Thymus (tissue), 11 donors: ENCODE results near the gene KCNH8. TPM values are rescaled to one million over a fixed set of nuclear protein-coding genes. Genes with fewer than 3 reads are reported as not detected.
"Not testable (repeated sequence)": the region's sequence is repeated elsewhere in the genome, so short reads cannot be mapped to it uniquely, and the experiment has no call there.

Experiments
- DNase-seq, 9 donors: peaks; one replicate each; pipeline ENCODE4 v3.0.0-alpha.2; 2013; ENCODE audit warnings: low spot score in 9 of 9, low read depth in 6 of 9, missing footprints in 1 of 9
- H3K27ac ChIP-seq, 2 donors: one replicate each; pipeline ENCODE4 v1.5.1; 2013; ENCODE audit warnings: control low read depth in 1 of 2, low read depth in 1 of 2, low read length in 1 of 2, mild to moderate bottlenecking in 1 of 2, moderate library complexity in 1 of 2
- H3K27me3 ChIP-seq, 2 donors: one replicate each; pipeline ENCODE4 v1.5.1; 2013; ENCODE audit warnings: low read length in 1 of 2; ENCODE audit not compliant: control insufficient read depth in 2 of 2, insufficient read depth in 1 of 2
- H3K36me3 ChIP-seq, 2 donors: one replicate each; pipeline ENCODE4 v1.5.1; 2013; ENCODE audit warnings: low read length in 1 of 2, mild to moderate bottlenecking in 1 of 2, moderate library complexity in 1 of 2; ENCODE audit not compliant: control insufficient read depth in 2 of 2, insufficient read depth in 2 of 2
- H3K4me1 ChIP-seq, 2 donors: one replicate each; pipeline ENCODE4 v1.5.1; 2013; ENCODE audit warnings: low read length in 2 of 2; ENCODE audit not compliant: control insufficient read depth in 2 of 2, insufficient read depth in 2 of 2
- H3K4me3 ChIP-seq, 2 donors: one replicate each; pipeline ENCODE4 v1.5.1; 2013; ENCODE audit warnings: low read length in 2 of 2, control low read depth in 1 of 2, mild to moderate bottlenecking in 1 of 2
- H3K9me3 ChIP-seq, 2 donors: one replicate each; pipeline ENCODE4 v1.5.1; 2013; ENCODE audit warnings: low read length in 1 of 2, mild to moderate bottlenecking in 1 of 2; ENCODE audit not compliant: control insufficient read depth in 2 of 2, insufficient read depth in 1 of 2
- WGBS: extraction: QIAGEN DNeasy Blood & Tissue Kit; methylation state at CpG from one replicate; pipeline ENCODE4 v1.1.7; 2013; 5-methylcytosine and 5-hydroxymethylcytosine counted together
- polyA plus RNA-seq: library from polyadenylated mRNA; stranded (reverse); fragments of 200-250 nt; gene quantifications from one replicate; pipeline ENCODE4 v1.2.3, GENCODE V29; 2013
- total RNA-seq: library from RNA; stranded (reverse); fragments of 120-200 nt; gene quantifications from one replicate; pipeline ENCODE4 v1.2.4, GENCODE V29; 2013
- donor health status: healthy.

Gene KCNH8
- total and polyA plus RNA-seq, 2 donors = 0.33 to 0.80 TPM

GRCh38 chr3:19229086-19229485 lies 80.8 kb downstream of the KCNH8 start:
- no peaks in the 10 kb centered on the region for H3K9me3 ChIP-seq
- H3K27me3 ChIP-seq = no peaks in the 10 kb centered on the region
- no peaks in the 10 kb centered on the region for H3K4me1 ChIP-seq
- no peak for DNase-seq
- no peak overlapping the region for H3K4me3 ChIP-seq
- no peak overlapping the region for H3K27ac ChIP-seq
- H3K36me3 ChIP-seq = no peaks in the 10 kb centered on the region
- WGBS = 100% methylated on average over 1 of the region's 1 CpG

GRCh38 chr3:19229881-19230280 lies 81.6 kb downstream of the KCNH8 start:
- not testable (repeated sequence) for H3K27me3 ChIP-seq

GRCh38 chr3:19231792-19232461 lies 83.6 kb downstream of the KCNH8 start:
- Histone ChIP-seq H3K27ac (no peak overlapping the region), H3K36me3 (no peaks in the 10 kb centered on the region), H3K4me3 (no peak overlapping the region), H3K27me3 (no peaks in the 10 kb centered on the region), H3K9me3 (no peaks in the 10 kb centered on the region), H3K4me1 (no peaks in the 10 kb centered on the region)
- DNase-seq = no peak
- 96% methylated on average over 4 of the region's 4 CpGs for WGBS

More at GRCh38 chr3:19229881-19230280, 81.6 kb downstream of the KCNH8 start:
- not testable (repeated sequence) for DNase-seq, H3K27ac ChIP-seq, H3K4me1 ChIP-seq, H3K4me3 ChIP-seq, H3K36me3 ChIP-seq, H3K9me3 ChIP-seq
- WGBS = 88% methylated on average over 3 of the region's 3 CpGs

- Histone ChIP-seq H3K4me1 (no peaks in the 10 kb centered on the region), H3K27ac (no peak overlapping the region), H3K36me3 (no peaks in the 10 kb centered on the region), H3K27me3 (no peaks in the 10 kb centered on the region), H3K9me3 (no peaks in the 10 kb centered on the region), H3K4me3 (no peak overlapping the region)
- whole genome bisulfite sequencing = 90% methylated on average over 2 of the region's 2 CpGs
- no peak for DNase-seq
Measured at GRCh38 chr3:19232566-19232965, 84.3 kb downstream of the KCNH8 start.

GRCh38 chr3:19233882-19234784 lies 85.8 kb downstream of the KCNH8 start:
- not testable (repeated sequence) for H3K27ac ChIP-seq, H3K27me3 ChIP-seq, H3K9me3 ChIP-seq, H3K4me1 ChIP-seq, H3K4me3 ChIP-seq, H3K36me3 ChIP-seq, DNase-seq
- 90% methylated on average over 53 of the region's 53 CpGs for WGBS

GRCh38 chr3:19248143-19248542 lies 99.8 kb downstream of the KCNH8 start:
- WGBS = 91% methylated on average over 2 of the region's 2 CpGs

GRCh38 chr3:19248767-19249166 lies 100.5 kb downstream of the KCNH8 start:
- Histone ChIP-seq H3K9me3 (no peaks in the 10 kb centered on the region), H3K36me3 (no peaks in the 10 kb centered on the region), H3K4me1 (no peaks in the 10 kb centered on the region), H3K27ac (no peak overlapping the region), H3K27me3 (no peaks in the 10 kb centered on the region), H3K4me3 (no peak overlapping the region)
- no peak for DNase-seq
- 95% methylated on average over 1 of the region's 1 CpG for WGBS

More at GRCh38 chr3:19248143-19248542, 99.8 kb downstream of the KCNH8 start:
- no peaks in the 10 kb centered on the region for H3K36me3 ChIP-seq
- H3K27ac ChIP-seq = no peak overlapping the region
- H3K9me3 ChIP-seq = no peaks in the 10 kb centered on the region
- no peaks in the 10 kb centered on the region for H3K27me3 ChIP-seq
- H3K4me1 ChIP-seq = no peaks in the 10 kb centered on the region
- H3K4me3 ChIP-seq = no peak overlapping the region
- DNase-seq = no peak

GRCh38 chr3:19250959-19251610 lies 102.8 kb downstream of the KCNH8 start:
- Histone ChIP-seq H3K9me3 (no peaks in the 10 kb centered on the region), H3K27ac (no peak overlapping the region), H3K4me1 (no peaks in the 10 kb centered on the region), H3K36me3 (no peaks in the 10 kb centered on the region), H3K4me3 (no peak overlapping the region), H3K27me3 (no peaks in the 10 kb centered on the region)
- 95% methylated on average over 6 of the region's 6 CpGs for WGBS
- no peak for DNase-seq

GRCh38 chr3:19254189-19254588 lies 105.9 kb downstream of the KCNH8 start:
- H3K4me3 ChIP-seq = no peak overlapping the region
- H3K27ac ChIP-seq = peak overlapping the region in 1 of 2 donors; percentile 45
- no peaks in the 10 kb centered on the region for H3K9me3 ChIP-seq
- H3K36me3 ChIP-seq = no peaks in the 10 kb centered on the region
- H3K4me1 ChIP-seq = no peaks in the 10 kb centered on the region
- H3K27me3 ChIP-seq = no peaks in the 10 kb centered on the region
- WGBS = 12% methylated on average over 2 of the region's 2 CpGs
- DNase-seq = peak in 4 of 9 donors; percentile 2 to 39 (median 12)
